ENCODE results near the gene TMPRSS3.

GRCh38 chr21:42340187-42341050 lies 55.4 kb downstream of the TMPRSS3 start:
- TF ChIP-seq CTCF (IDR thresholded peaks at IDR 0.05), result no peak
- TF ChIP-seq ZFX (IDR thresholded peaks at IDR 0.05; ENCODE audit: borderline replicate concordance), result no peak

All from 22Rv1 (cell line).